GM10248 (cell line): Measurements from ENCODE around the gene CDKAL1.

ENCODE experiments used
- CTCF ChIA-PET: fragments of 300-600 bp; sonication (Branson Sonifier 250); formaldehyde crosslinking; extraction: SDS; loops from one replicate; lab custom pipeline; 2021; ENCODE audit warnings: antibody characterized with exemption; lab: Yijun Ruan, JAX
- POLR2A ChIA-PET: fragments of 350-650 bp; sonication (Branson Sonifier 250); formaldehyde crosslinking; extraction: SDS; loops from one replicate; lab custom pipeline; 2020; ENCODE audit warnings: antibody characterized with exemption; lab: Yijun Ruan, JAX
- DNase-seq: peaks from one replicate; pipeline ENCODE4 v3.0.0; 2012; ENCODE audit errors: extremely low spot score
- CTCF ChIP-seq: IDR thresholded peaks from 2 replicates; pipeline ENCODE4 v1.5.1; 2012; ENCODE audit warnings: mild to moderate bottlenecking, low read depth; ENCODE audit errors: extremely low read depth, missing control alignments, control extremely low read depth

The CDKAL1 gene

GRCh38 chr6:20879526-20879925 lies 345.3 kb downstream of the CDKAL1 start:
- CTCF ChIA-PET, result interaction anchor here (0.9 kb wide), 1 partner anchor 9 kb away, joined by 3 read pairs; no protein-coding TSS in a partner anchor
- TF ChIP-seq CTCF, result no peak
- POLR2A ChIA-PET, result no interaction called here
- DNase-seq, result no peak

- DNase-seq, result no peak
- CTCF ChIA-PET, result interaction anchor here (1.0 kb wide), 1 partner anchor 82 kb away, joined by 3 read pairs; no protein-coding TSS in a partner anchor
- POLR2A ChIA-PET, result no interaction called here
- no peak for TF ChIP-seq CTCF
These were observed 347.1 kb downstream of the CDKAL1 start for GRCh38 chr6:20881365-20881764.

- POLR2A ChIA-PET, result no interaction called here
- CTCF ChIA-PET, result no interaction called here
- TF ChIP-seq CTCF, result no peak
These were observed 347.8 kb downstream of the CDKAL1 start for GRCh38 chr6:20882014-20882413.

GRCh38 chr6:20885076-20885475 lies 350.8 kb downstream of the CDKAL1 start:
- ChIA-PET POLR2A (no interaction called here), CTCF (no interaction called here)
- TF ChIP-seq CTCF, result no peak
- DNase-seq, result no peak

More at GRCh38 chr6:20882014-20882413, 347.8 kb downstream of the CDKAL1 start:
- DNase-seq, result no peak

GRCh38 chr6:20891161-20891560 lies 356.9 kb downstream of the CDKAL1 start:
- DNase-seq, result no peak
- ChIA-PET CTCF (no interaction called here), POLR2A (no interaction called here)
- TF ChIP-seq CTCF, result no peak

- DNase-seq, result no peak
- POLR2A ChIA-PET, result no interaction called here
- no peak for TF ChIP-seq CTCF
- CTCF ChIA-PET, result no interaction called here
These were observed 358.1 kb downstream of the CDKAL1 start for GRCh38 chr6:20892365-20892764.

GRCh38 chr6:20893412-20893811 lies 359.2 kb downstream of the CDKAL1 start:
- CTCF ChIA-PET, result no interaction called here
- POLR2A ChIA-PET, result no interaction called here
- DNase-seq, result no peak
- no peak for TF ChIP-seq CTCF
